HG02588 (cell line): Measurements from ENCODE around the gene IGFL4.

ENCODE experiments used
- ATAC-seq: cut with Tn5 transposase; IDR thresholded peaks from one replicate; pipeline ENCODE4 v1.9.1; 2021; ENCODE audit warnings: mild to moderate bottlenecking, moderate library complexity; ENCODE audit not compliant: unreplicated experiment

The IGFL4 gene

GRCh38 chr19:45995715-45996385 is 45.0 kb downstream of the IGFL4 start:
- no peak for ATAC-seq

GRCh38 chr19:45994998-45995714 is 45.6 kb downstream of the IGFL4 start, which contains the start of gene CCDC61:
Gene CCDC61 (plus strand): TSS chr19:45995467. CDS start chr19:46003019, 7,552 bp downstream.
- peak; percentile 96 for ATAC-seq

- peak; percentile 3 for ATAC-seq
Observed at GRCh38 chr19:45994456-45994997, 46.3 kb downstream of the IGFL4 start.

GRCh38 chr19:45990113-45990728 is 50.6 kb downstream of the IGFL4 start:
- ATAC-seq, result no peak
